Measurements from ENCODE around the gene TMEM59.

DNA sequence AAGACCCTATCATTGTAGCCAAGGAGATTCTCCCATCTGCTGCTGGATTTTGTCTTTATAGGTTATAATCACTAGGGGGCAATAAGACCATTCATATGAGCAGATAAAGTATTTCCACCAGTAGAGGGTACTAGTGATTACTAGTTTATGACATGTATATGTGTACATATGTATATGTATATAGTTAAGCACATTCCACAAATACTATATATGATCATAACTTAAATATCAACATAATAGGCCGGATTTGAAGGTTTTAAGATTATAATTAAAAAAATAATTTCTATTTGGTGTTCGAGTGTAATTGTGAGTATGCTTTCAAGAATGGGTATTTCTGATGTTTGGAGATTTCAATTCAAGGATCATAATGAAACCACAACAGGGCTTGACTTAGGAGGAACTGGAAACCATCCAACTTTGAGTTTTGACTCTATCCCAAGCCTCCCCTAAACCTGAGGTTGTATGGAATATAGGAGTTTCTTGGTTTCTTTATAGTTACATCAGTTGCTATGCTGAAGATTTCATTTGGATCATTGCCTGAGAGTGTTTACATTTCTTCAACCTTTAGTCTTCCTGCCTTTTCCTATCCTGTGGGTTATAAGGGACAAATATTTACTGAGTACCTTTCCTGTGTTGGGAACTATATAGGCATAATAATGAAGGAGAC, 17.3 kb upstream of the TMEM59 start:
- TF ChIP-seq, protein P1, sequence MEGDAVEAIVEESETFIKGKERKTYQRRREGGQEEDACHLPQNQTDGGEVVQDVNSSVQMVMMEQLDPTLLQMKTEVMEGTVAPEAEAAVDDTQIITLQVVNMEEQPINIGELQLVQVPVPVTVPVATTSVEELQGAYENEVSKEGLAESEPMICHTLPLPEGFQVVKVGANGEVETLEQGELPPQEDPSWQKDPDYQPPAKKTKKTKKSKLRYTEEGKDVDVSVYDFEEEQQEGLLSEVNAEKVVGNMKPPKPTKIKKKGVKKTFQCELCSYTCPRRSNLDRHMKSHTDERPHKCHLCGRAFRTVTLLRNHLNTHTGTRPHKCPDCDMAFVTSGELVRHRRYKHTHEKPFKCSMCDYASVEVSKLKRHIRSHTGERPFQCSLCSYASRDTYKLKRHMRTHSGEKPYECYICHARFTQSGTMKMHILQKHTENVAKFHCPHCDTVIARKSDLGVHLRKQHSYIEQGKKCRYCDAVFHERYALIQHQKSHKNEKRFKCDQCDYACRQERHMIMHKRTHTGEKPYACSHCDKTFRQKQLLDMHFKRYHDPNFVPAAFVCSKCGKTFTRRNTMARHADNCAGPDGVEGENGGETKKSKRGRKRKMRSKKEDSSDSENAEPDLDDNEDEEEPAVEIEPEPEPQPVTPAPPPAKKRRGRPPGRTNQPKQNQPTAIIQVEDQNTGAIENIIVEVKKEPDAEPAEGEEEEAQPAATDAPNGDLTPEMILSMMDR (IDR thresholded peaks at IDR 0.05; ENCODE audit: low read depth, low read length) = peak; percentile 63
- no peak for TF ChIP-seq POLR2A (IDR thresholded peaks at IDR 0.05; ENCODE audit: extremely low read depth, insufficient read length)

Data from NB4 (cell line).